GM12801 (cell line): ENCODE measurements around the gene LILRB5.

Source experiments
- TF ChIP-seq, protein P1 (sequence below): IDR thresholded peaks from one replicate; pipeline ENCODE4 v1.5.1; 2011; ENCODE audit warnings: control low read depth; ENCODE audit not compliant: insufficient read length; ENCODE audit errors: extremely low read depth

The LILRB5 gene

DNA sequence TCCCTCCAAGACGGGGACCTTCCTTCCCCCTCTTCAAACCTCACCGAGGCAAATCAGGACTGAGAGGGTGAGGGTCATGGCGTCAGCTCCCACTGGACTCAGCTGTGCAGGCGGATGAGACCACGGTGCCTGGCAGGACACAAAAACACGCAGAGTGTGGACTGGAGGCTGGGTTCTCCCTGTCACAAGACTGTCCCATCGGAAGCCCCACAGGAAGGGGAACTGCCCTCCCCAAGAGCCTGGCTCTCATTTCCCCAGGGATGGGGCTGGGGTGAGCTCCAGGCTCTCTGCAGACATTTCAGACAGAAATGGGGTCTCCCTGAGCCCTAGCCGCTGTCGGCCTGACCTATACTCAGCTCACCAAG, at the start of gene LILRB5:
Gene LILRB5, minus strand, starts transcription at position 158 of the 365 bp plus-strand sequence. Its CDS starts 80 bp downstream, at position 78.
- TF ChIP-seq, protein P1, sequence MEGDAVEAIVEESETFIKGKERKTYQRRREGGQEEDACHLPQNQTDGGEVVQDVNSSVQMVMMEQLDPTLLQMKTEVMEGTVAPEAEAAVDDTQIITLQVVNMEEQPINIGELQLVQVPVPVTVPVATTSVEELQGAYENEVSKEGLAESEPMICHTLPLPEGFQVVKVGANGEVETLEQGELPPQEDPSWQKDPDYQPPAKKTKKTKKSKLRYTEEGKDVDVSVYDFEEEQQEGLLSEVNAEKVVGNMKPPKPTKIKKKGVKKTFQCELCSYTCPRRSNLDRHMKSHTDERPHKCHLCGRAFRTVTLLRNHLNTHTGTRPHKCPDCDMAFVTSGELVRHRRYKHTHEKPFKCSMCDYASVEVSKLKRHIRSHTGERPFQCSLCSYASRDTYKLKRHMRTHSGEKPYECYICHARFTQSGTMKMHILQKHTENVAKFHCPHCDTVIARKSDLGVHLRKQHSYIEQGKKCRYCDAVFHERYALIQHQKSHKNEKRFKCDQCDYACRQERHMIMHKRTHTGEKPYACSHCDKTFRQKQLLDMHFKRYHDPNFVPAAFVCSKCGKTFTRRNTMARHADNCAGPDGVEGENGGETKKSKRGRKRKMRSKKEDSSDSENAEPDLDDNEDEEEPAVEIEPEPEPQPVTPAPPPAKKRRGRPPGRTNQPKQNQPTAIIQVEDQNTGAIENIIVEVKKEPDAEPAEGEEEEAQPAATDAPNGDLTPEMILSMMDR = no peak

DNA sequence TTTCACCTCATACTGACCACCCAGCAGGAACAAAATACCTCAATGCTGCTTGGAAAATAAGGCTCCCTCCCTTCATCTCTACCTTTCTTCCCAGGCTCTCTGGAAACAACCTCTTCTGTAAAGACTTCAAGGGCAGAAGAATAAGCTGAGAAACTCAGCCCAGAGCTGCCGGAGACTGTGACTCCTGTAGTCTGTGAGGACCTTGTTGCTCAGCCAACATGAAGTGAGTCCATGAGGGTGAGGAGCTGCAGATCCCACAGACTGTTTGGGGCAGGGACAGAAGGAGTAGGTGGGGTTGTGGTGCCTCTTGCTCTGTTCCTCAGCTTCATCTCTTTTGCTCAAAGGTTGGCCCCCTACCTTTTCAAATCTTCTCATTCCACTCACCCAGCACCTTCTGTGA, 48.1 kb upstream of the LILRB5 start:
- TF ChIP-seq, protein P1 = no peak

DNA sequence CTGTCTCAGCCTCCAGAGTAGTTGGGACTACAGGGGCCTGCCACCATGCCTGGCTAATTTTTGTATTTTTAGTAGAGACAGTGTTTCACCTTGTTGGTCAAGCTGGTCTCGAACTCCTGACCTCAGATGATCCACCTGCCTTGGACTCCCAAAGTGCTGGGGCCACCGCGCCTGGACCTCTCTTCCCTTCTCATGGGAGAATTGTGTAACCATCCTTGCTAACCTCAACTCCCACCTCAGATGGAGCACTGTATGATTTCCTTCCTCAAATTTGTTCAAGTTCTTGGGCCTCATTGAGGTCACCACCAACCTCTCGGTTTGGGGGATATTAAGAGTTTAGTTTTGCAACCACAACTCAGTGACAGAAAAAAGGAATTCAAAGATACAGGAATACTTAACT, 45.2 kb upstream of the LILRB5 start:
- TF ChIP-seq, protein P1 = no peak

DNA sequence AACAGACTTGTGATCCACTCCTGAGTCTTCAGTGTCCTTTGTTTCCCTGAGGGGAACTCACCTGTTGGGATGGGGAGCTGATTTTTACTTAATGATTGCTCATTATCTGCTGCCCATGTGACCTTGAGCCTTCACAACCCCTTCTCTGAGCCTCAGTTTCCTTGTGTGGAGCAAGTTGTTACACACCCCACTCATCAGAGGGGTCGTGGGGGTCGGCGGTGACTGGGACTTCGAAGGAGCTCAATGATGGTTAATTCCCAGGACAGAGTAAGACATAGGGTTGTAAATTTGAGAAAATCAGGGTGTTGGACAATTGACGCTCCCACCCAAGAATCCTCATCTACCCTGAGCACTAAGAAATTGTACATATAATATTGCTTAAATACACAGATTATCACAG, 42.4 kb upstream of the LILRB5 start:
- TF ChIP-seq, protein P1 = no peak

DNA sequence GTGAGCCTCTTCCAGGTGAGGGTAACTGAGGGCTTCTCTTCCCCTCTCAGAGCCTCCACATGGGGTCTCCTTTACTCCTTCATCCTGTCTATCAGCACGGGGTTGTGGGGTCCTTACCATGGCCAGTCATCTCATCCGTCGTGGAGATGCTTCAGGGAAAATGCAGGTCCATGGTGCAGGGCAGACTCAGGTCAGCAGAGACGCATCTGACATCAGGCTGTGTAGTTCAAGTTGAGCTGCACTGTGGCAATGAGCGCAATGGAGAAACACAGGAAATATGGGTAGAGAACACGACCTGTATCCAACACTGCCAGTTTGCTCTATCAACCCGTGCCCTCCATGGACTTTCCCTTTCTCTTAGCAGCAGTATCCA, 42.0 kb upstream of the LILRB5 start:
- TF ChIP-seq, protein P1 = no peak

DNA sequence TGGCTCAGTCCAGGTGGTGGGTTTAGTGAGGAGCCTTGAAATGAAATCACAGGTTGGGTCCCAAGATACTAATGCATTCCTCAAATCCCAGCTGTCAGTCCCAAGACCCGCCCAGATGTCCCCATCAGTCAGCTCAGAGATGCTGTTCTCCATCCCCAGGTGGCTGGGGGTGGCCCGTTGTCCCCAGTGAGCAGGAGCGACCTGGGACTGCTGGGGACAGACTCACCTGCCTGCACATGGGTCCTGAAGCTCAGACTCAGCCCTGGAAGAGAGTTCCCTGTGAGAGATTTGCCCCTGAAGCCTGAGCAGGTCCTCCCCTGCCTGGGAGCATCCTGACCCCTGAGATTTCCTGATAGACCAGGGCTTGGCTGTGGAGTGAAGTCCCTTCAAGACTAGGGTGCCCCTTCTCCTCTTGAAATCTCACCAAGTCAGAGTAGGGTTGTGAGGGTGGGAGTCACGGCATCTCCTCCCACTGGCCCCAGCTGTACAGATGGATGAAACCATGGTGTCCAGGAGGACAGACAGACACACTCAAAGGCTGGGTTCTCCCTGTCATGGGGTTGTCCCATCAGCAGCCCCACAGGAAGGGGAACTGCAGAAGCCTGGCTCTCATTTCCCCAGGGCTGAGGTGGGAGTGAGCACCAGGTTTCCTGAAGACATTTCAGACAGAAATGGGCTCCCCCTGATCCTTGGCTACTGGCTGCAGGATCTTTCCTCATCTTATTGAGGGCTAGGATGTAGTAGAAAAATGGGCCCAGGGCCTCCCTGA, 41.5 kb upstream of the LILRB5 start:
- TF ChIP-seq, protein P1 = no peak

DNA sequence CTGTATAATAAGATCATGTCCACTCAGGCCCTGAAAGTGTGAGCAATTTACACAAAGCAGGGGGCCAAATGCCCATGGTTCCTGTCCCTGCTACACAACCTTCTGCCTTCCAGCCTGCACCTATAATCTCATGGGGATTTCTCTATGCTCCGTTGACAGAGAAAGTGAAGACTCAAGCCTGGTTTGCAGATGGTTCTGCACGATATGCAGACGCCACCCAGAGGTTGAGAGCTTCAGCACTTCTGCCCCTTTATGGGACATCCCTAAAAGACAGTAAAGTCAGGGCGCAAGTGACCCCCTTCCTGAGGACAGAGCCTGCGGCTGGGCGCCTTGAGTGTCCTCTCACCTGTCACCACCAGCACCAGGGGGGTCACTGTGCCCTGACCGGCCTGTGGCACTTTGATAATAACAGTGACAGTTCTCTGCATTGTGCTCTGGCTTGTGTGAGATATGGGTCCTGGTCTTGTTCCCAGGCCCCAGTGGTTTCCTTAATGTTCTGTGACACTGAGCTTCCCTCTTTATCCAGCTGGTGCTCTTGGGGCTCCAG, 40.8 kb upstream of the LILRB5 start:
- TF ChIP-seq, protein P1 = no peak
